ENCODE measurements around the gene PCDH9.

PCDH9 gene

GRCh38 chr13:67151652-67152051, 78.5 kb downstream of the PCDH9 start:
- in situ Hi-C loops (cut with HindIII; ENCODE audit: low pct_ligation_motif_present, low sequenced_read_pairs): no loop called here
- Histone ChIP-seq H3K27ac (no peak overlapping the region), H3K36me3 (replicated peaks) (no peaks in the 10 kb centered on the region), H3K27me3 (replicated peaks) (no peaks in the 10 kb centered on the region), H3K4me3 (ENCODE audit: low read depth, low read length) (no peak overlapping the region)
- TF ChIP-seq CTCF (IDR thresholded peaks at IDR 0.05; ENCODE audit: low read depth, low read length, missing control alignments): no peak
- no peak for DNase-seq

DNA sequence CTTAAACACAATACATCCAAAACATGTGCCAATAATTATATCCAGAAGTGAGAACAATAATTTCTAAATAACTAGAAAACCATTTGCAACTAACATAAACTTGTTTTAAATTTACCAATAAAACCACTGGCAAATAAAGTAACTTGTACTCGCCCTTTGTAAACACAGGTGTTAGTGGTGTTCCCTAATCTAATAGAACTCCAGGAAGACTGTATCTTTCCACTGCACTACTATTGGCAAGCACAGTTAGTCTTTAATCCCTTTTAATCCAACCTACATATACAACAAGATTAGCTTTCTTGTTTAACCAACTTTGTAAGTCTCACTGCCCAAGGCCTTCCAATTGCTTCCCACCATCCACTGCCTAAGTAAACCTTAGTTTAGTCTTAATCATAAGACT, 79.5 kb downstream of the PCDH9 start:
- Histone ChIP-seq H3K27me3 (replicated peaks) (no peaks in the 10 kb centered on the region), H3K4me3 (ENCODE audit: low read depth, low read length) (no peak overlapping the region), H3K27ac (no peak overlapping the region), H3K36me3 (replicated peaks) (no peaks in the 10 kb centered on the region)
- no peak for TF ChIP-seq CTCF (IDR thresholded peaks at IDR 0.05; ENCODE audit: low read depth, low read length, missing control alignments)
- in situ Hi-C loops (cut with HindIII; ENCODE audit: low pct_ligation_motif_present, low sequenced_read_pairs): no loop called here
- no peak for DNase-seq

- TF ChIP-seq CTCF (IDR thresholded peaks at IDR 0.05; ENCODE audit: low read depth, low read length, missing control alignments): no peak
- in situ Hi-C loops (cut with HindIII; ENCODE audit: low pct_ligation_motif_present, low sequenced_read_pairs): no loop called here
- no peaks in the 10 kb centered on the region for H3K36me3 ChIP-seq (replicated peaks)
- peak; percentile 6 for DNase-seq
- H3K4me3 ChIP-seq (ENCODE audit: low read depth, low read length): no peak overlapping the region
- peak overlapping the region; percentile 81 for H3K27ac ChIP-seq
- no peaks in the 10 kb centered on the region for H3K27me3 ChIP-seq (replicated peaks)
Measured at GRCh38 chr13:67148161-67148571, 82.0 kb downstream of the PCDH9 start.

GRCh38 chr13:67147342-67148133, 82.6 kb downstream of the PCDH9 start:
- H3K36me3 ChIP-seq (replicated peaks): no peaks in the 10 kb centered on the region
- no peak for TF ChIP-seq CTCF (IDR thresholded peaks at IDR 0.05; ENCODE audit: low read depth, low read length, missing control alignments)
- H3K4me3 ChIP-seq (ENCODE audit: low read depth, low read length): peak overlapping the region; percentile 6
- no peaks in the 10 kb centered on the region for H3K27me3 ChIP-seq (replicated peaks)
- peak; percentile 75 for DNase-seq
- in situ Hi-C loops (cut with HindIII; ENCODE audit: low pct_ligation_motif_present, low sequenced_read_pairs): no loop called here
- H3K27ac ChIP-seq: peak overlapping the region; percentile 81

GRCh38 chr13:67146523-67147130, 83.5 kb downstream of the PCDH9 start:
- no peak for DNase-seq
- TF ChIP-seq CTCF (IDR thresholded peaks at IDR 0.05; ENCODE audit: low read depth, low read length, missing control alignments): no peak
- Histone ChIP-seq H3K36me3 (replicated peaks) (no peaks in the 10 kb centered on the region), H3K27me3 (replicated peaks) (no peaks in the 10 kb centered on the region), H3K4me3 (ENCODE audit: low read depth, low read length) (no peak overlapping the region), H3K27ac (peak overlapping the region; percentile 81)
- in situ Hi-C loops (cut with HindIII; ENCODE audit: low pct_ligation_motif_present, low sequenced_read_pairs): no loop called here

Measured in brain microvascular endothelial cell (primary cell).